CD8-positive, alpha-beta memory T cell (primary cell): ENCODE data around the gene UPK2. TPM values are rescaled to one million over a fixed set of nuclear protein-coding genes. Genes with fewer than 3 reads are reported as not detected.

Source experiments
- CTCF ChIA-PET: fragments of 350-600 bp; sonication (Branson Sonifier 250); formaldehyde crosslinking; loops from one replicate; lab custom pipeline; 2021; ENCODE audit warnings: antibody characterized with exemption; lab: Charles Lee
- POLR2A ChIA-PET: fragments of 350-600 bp; sonication (Branson Sonifier 250); formaldehyde crosslinking; loops from one replicate; lab custom pipeline; 2021; ENCODE audit warnings: antibody characterized with exemption; lab: Charles Lee
- DNase-seq, 5 donors: peaks; one replicate each; pipeline versions ENCODE4 v3.0.0 to v3.0.0-alpha.2; 2020 to 2022; ENCODE audit warnings: mixed read lengths in 1 of 5
- H3K27ac ChIP-seq: one replicate; pipeline ENCODE4 v1.7.0; 2013; ENCODE audit warnings: low read depth, mild to moderate bottlenecking, low read length, moderate library complexity
- H3K27me3 ChIP-seq: 2 replicates; pipeline ENCODE4 v1.7.0; 2013; ENCODE audit warnings: low read length, mild to moderate bottlenecking; ENCODE audit not compliant: insufficient read depth, poor library complexity, severe bottlenecking
- H3K36me3 ChIP-seq: 2 replicates; pipeline ENCODE4 v1.7.0; 2013; ENCODE audit warnings: mild to moderate bottlenecking, low read length, moderate library complexity; ENCODE audit not compliant: insufficient read depth
- H3K4me1 ChIP-seq: 2 replicates; pipeline ENCODE4 v1.7.0; 2013; ENCODE audit warnings: mild to moderate bottlenecking, low read length, moderate library complexity; ENCODE audit not compliant: insufficient read depth
- H3K4me3 ChIP-seq: 2 replicates; pipeline ENCODE4 v1.7.0; 2013; ENCODE audit warnings: mild to moderate bottlenecking, low read length
- H3K9me3 ChIP-seq: 2 replicates; pipeline ENCODE4 v1.7.0; 2013; ENCODE audit warnings: mild to moderate bottlenecking, low read length
- H3K27ac Mint-ChIP-seq, 8 donors: one replicate each; pipeline ENCODE4 v1.8.0; 2020 to 2021; ENCODE audit warnings: mixed read lengths in 8 of 8, mild to moderate bottlenecking in 6 of 8, inconsistent platforms in 3 of 8, moderate library complexity in 3 of 8
- H3K27me3 Mint-ChIP-seq, 2 donors: one replicate each; pipeline ENCODE4 v1.8.0; 2020 to 2021; ENCODE audit warnings: mixed read lengths in 2 of 2, mild to moderate bottlenecking in 1 of 2, moderate library complexity in 1 of 2
- H3K36me3 Mint-ChIP-seq, 3 donors: one replicate each; pipeline ENCODE4 v1.8.0; 2020 to 2021; ENCODE audit warnings: mixed read lengths in 3 of 3, inconsistent platforms in 1 of 3, mild to moderate bottlenecking in 1 of 3
- H3K4me1 Mint-ChIP-seq, 3 donors: one replicate each; pipeline ENCODE4 v1.8.0; 2020 to 2021; ENCODE audit warnings: mixed read lengths in 3 of 3, inconsistent platforms in 1 of 3, mild to moderate bottlenecking in 1 of 3
- H3K4me3 Mint-ChIP-seq, 7 donors: one replicate each; pipeline ENCODE4 v1.8.0; 2020 to 2021; ENCODE audit warnings: mixed read lengths in 7 of 7, mild to moderate bottlenecking in 6 of 7, moderate library complexity in 4 of 7, inconsistent platforms in 2 of 7
- H3K9me3 Mint-ChIP-seq, 5 donors: one replicate each; pipeline ENCODE4 v1.8.0; 2020 to 2022; ENCODE audit warnings: mixed read lengths in 5 of 5, mild to moderate bottlenecking in 3 of 5, moderate library complexity in 2 of 5, inconsistent platforms in 1 of 5
- polyA plus RNA-seq: library from polyadenylated mRNA; unstranded; fragments of 300-500 nt; fragmentation: Illumina TruSeq; gene quantifications from one replicate; pipeline ENCODE4 v1.2.3, GENCODE V29; 2021
- total RNA-seq, 2 experiments: library from RNA; stranded (reverse); gene quantifications; one replicate each; pipeline ENCODE4 v1.2.3, GENCODE V29; 2021

The UPK2 gene
- total and polyA plus RNA-seq, 3 experiments from 2014 or later: 0.22 TPM; not detected in 2

DNA sequence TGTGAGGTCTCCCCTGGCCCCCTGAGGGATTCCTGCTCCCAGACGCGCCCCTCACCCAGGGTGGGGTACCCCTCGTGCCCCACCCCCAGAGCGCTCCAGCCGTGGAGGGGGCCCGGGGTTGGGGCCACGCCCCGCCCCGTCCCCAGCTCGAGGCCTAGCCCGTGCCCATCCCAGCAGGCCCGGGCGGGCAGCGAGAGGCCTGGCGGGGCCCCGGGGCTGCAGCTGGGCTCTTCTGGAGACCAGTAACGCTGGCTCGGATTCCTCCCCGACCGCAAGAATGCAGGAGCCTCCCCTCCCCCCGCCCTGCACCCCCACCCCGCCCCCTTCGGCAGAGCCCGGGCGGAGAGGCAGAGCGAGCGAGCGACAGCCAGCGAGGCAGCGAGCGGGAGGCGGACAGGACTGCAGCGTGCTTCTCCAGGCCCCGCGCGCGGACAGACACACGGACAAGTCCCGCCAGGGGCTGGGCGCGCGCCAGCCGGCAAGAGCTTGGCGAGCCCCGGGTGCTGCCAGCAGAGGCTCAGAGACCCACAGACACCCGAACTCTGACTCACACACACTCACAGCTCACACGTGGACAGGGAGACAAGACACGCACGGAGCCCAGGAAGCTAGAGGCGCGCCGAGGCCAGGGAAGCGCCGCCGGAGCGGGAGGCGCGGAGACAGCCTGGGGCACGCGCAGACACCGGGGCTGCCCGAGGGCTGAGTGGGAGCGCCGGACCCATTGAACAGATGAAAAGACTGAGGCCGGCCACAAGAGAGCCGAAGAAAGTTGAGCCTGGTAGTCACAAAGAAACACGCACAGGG lies 45.6 kb upstream of the UPK2 start:
- H3K4me1 ChIP-seq: peaks cover 86% of the 10 kb centered on the region
- peak; percentile 53 to 83 (median 60) for DNase-seq
- peak overlapping the region; percentile 86 for H3K27ac ChIP-seq
- CTCF ChIA-PET: interaction anchor here (0.7 to 6.5 kb wide), 6 partner anchors 46 to 422 kb away, joined by 3 to 40 read pairs (median 6); partner anchors contain the start of genes DDX6 and UPK2
- no peaks in the 10 kb centered on the region for H3K9me3 ChIP-seq
- peaks cover 0 to 46% (median 13%) of the 10 kb centered on the region in 3 donors for H3K36me3 Mint-ChIP-seq
- peak overlapping the region; percentile 74 for H3K4me3 ChIP-seq
- H3K4me3 Mint-ChIP-seq: peak overlapping the region; percentile 80 to 99 (median 86)
- POLR2A ChIA-PET: interaction anchor here (0.6 to 10.7 kb wide), 5 partner anchors 15 to 121 kb away, joined by 3 to 203 read pairs (median 5); partner anchors contain the start of genes BCL9L and DDX6
- H3K27me3 Mint-ChIP-seq: no peaks in the 10 kb centered on the region
- H3K36me3 ChIP-seq: peaks cover 16% of the 10 kb centered on the region
- H3K4me1 Mint-ChIP-seq: peaks cover 71 to 87% (median 77%) of the 10 kb centered on the region in 3 donors
- peak overlapping the region; percentile 91 to 100 (median 98) for H3K27ac Mint-ChIP-seq
- H3K27me3 ChIP-seq: no peaks in the 10 kb centered on the region
- H3K9me3 Mint-ChIP-seq: peaks cover 0 to 2% (median 0%) of the 10 kb centered on the region in 5 donors

DNA sequence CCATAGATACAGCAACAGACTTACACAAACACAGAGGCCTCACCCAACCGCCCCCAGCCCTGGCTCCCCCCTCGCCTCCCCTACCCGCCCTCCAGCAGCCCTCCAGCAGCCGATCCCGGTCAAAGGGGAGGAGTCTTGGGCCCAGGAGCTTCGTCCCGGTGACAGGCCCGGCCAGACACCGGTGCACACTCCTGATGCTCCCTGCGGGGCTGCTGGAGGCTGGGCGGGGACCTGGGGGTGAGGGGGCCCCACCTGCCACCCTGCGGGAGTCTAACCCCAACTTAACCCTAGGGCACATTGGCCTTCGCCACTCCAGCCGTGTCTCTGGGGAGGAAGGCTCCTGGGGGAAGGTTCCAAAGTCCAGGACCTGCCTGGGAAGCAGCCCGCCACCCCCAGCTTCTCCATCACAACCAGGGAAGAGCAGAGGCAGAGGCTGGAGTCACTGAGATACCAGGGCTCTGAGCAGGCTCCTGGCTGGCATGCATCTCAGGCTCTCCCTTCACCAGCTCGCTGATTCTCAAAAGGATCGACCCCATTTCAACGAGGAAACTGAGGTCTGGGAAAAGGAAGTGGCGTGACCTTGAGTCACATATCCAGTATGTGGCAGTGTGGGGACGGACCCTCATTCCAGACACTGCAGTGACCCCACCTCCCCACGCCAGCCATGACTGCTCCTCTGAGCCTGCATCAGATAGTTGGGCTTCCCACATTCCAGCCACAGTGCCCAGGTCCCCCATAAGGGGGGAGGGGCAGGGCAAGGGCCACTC lies 44.8 kb upstream of the UPK2 start:
- Mint-ChIP-seq H3K27ac (peak overlapping the region; percentile 91 to 100 (median 100)), H3K4me3 (peak overlapping the region; percentile 80 to 99 (median 86)), H3K27me3 (no peaks in the 10 kb centered on the region), H3K4me1 (peaks cover 76 to 93% (median 80%) of the 10 kb centered on the region in 3 donors), H3K9me3 (peaks cover 0 to 2% (median 0%) of the 10 kb centered on the region in 5 donors), H3K36me3 (peaks cover 0 to 46% (median 13%) of the 10 kb centered on the region in 3 donors)
- H3K4me3 ChIP-seq: peak overlapping the region; percentile 74
- DNase-seq: peak in 1 of 5 donors; percentile 48
- no peaks in the 10 kb centered on the region for H3K27me3 ChIP-seq
- H3K36me3 ChIP-seq: peaks cover 11% of the 10 kb centered on the region
- CTCF ChIA-PET: interaction anchor here (0.7 to 6.5 kb wide), 8 partner anchors 35 to 423 kb away, joined by 3 to 40 read pairs (median 6); partner anchors contain the start of genes DDX6 and UPK2
- H3K27ac ChIP-seq: peak overlapping the region; percentile 86
- H3K9me3 ChIP-seq: no peaks in the 10 kb centered on the region
- POLR2A ChIA-PET: interaction anchor here (0.6 to 10.7 kb wide), 5 partner anchors 16 to 121 kb away, joined by 3 to 203 read pairs (median 5); partner anchors contain the start of genes BCL9L and DDX6
- peaks cover 94% of the 10 kb centered on the region for H3K4me1 ChIP-seq

DNA sequence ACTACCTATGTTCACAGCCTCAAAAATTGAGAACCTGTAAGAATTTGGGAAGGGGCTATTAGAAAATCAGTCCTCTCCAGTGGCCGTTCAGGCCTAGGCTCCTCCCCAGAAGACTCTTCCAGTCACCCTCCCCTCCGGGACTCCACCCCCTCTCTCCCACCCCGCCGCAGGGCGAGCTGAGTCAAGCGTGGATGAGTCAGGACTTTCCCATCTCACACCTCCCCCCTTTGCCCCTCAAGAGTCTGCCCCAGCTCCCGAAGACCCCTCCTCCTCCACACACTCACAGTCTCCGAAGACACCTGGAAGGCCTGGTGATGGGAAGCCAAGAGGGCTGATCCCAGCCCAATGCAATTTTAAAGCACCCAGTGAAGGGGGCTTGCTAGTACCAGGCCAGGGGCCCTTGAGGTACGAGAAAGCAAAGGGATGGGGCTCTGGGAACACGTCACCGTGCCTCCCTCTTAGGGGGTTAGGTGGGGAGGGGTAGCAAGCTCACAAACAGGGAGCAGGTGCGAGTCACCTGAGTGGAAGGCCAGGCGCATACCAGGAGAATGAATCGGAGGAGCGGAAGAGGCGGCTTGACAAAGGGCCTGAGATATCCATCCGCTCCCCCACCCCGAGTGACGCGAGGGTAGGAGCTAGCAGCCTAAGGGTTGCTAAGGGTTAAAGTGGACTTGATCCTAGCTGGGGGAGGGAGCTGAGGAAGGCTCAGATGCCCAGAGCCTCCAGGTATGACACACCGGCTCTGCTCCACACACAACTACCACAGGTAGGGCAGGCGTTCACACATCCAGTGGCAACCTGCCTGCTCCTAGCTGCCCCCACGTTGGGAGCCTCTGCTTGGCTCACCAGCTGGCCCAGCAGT lies 44.0 kb upstream of the UPK2 start:
- peaks cover 76 to 93% (median 80%) of the 10 kb centered on the region in 3 donors for H3K4me1 Mint-ChIP-seq
- ChIA-PET POLR2A (interaction anchor here (0.6 to 10.7 kb wide), 4 partner anchors 15 to 122 kb away, joined by 3 to 203 read pairs (median 34); partner anchors contain the start of genes BCL9L and DDX6), CTCF (interaction anchor here (1.0 to 6.5 kb wide), 9 partner anchors 17 to 223 kb away, joined by 3 to 40 read pairs (median 4); partner anchors contain the start of genes DDX6 and UPK2)
- H3K9me3 Mint-ChIP-seq: peaks cover 0 to 2% (median 0%) of the 10 kb centered on the region in 5 donors
- Histone ChIP-seq H3K27me3 (no peaks in the 10 kb centered on the region), H3K4me3 (peak overlapping the region; percentile 74), H3K9me3 (no peaks in the 10 kb centered on the region), H3K4me1 (peaks cover 94% of the 10 kb centered on the region), H3K27ac (peak overlapping the region; percentile 86), H3K36me3 (peaks cover 10% of the 10 kb centered on the region)
- H3K27ac Mint-ChIP-seq: peak overlapping the region; percentile 91 to 100 (median 100)
- peaks cover under 1 to 46% (median 10%) of the 10 kb centered on the region in 3 donors for H3K36me3 Mint-ChIP-seq
- peak overlapping the region; percentile 80 to 99 (median 86) for H3K4me3 Mint-ChIP-seq
- no peaks in the 10 kb centered on the region for H3K27me3 Mint-ChIP-seq
- peak; percentile 49 to 83 (median 65) for DNase-seq

DNA sequence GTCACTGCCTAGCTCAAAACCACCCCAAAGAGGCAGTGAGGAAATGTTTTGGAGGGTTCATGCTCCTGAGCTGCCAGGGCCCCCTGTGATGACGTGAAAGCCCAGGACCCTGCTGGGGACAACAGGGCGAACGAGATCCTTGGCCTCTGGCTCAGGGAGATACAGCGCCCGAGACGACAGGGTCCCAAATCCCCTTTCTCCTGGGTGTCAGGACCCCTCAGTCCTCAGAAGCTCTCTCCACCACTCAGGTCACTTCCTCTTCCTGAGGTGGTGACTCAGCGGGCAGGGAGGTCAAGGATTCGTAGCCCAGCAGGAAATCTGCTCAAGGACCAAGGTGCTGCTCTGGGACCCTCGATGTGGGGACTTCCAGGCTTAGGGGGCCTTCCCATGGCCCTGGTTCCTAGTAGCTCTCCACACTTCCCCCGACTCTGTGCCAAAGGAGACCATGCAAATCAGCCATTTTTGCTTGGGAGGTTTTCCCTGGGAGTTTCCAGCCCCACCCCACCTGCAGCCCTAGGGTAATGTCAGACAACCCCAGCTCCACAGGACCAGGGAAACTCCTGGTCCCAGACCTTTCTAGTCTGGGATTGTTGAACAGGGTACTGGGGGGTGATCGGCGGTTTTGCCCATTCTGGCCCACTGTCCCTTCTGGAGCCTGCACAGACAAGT lies 43.2 kb upstream of the UPK2 start:
- peaks cover 6 to 45% (median 13%) of the 10 kb centered on the region in 3 donors for H3K36me3 Mint-ChIP-seq
- DNase-seq: peak in 2 of 5 donors; percentile 44 to 72
- H3K4me3 ChIP-seq: peak overlapping the region; percentile 74
- no peaks in the 10 kb centered on the region for H3K9me3 ChIP-seq
- H3K4me1 Mint-ChIP-seq: peaks cover 79 to 93% (median 80%) of the 10 kb centered on the region in 3 donors
- H3K4me1 ChIP-seq: peaks cover 94% of the 10 kb centered on the region
- peak overlapping the region; percentile 86 for H3K27ac ChIP-seq
- H3K36me3 ChIP-seq: peaks cover 7% of the 10 kb centered on the region
- peak overlapping the region; percentile 91 to 100 (median 100) for H3K27ac Mint-ChIP-seq
- peaks cover 0 to 3% of the 10 kb centered on the region in 2 donors for H3K27me3 Mint-ChIP-seq
- no peaks in the 10 kb centered on the region for H3K9me3 Mint-ChIP-seq
- CTCF ChIA-PET: interaction anchor here (0.8 to 6.5 kb wide), 12 partner anchors 17 to 224 kb away, joined by 3 to 40 read pairs (median 4); partner anchors contain the start of genes DDX6 and UPK2
- peak overlapping the region; percentile 80 to 99 (median 86) for H3K4me3 Mint-ChIP-seq
- POLR2A ChIA-PET: interaction anchor here (0.5 to 10.7 kb wide), 7 partner anchors 14 to 123 kb away, joined by 3 to 203 read pairs (median 4); partner anchors contain the start of genes BCL9L and DDX6
- H3K27me3 ChIP-seq: no peaks in the 10 kb centered on the region

DNA sequence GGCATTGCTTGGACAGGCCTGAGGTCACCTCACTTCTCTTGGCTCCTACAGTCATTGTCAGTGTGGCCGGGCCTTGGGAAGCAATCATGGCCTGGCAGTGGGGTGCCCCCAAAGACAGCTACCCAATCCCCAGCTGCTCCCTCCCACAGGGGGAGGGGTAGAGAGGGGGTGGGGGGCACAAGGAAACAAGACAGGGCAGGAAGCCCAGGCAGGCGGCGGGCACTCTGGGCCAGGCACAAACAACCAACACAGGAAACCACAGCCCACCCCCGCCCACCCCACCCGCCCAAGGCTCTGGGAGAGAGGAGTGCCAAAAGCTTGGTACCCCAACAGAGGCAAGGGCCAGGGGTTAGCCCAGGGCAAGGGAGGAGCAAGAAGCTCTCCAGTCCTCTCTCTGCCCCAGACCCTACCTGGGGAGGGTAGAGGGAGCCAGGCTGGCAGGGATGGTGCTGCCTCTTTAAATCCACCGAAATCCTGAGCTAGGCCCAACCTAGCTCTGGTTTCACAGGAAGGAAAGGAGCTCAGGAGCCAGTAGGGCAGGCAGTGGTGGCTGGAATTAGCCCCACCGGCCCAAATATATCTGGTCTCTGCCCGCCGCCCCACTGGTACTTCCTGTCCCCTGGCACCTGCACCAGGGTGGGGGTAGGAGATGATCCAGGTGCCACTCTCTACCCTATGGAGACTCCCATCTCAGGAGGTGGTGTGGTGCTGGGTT lies 42.5 kb upstream of the UPK2 start:
- no peaks in the 10 kb centered on the region for H3K27me3 ChIP-seq
- peak; percentile 46 to 80 (median 71) for DNase-seq
- H3K36me3 ChIP-seq: peaks cover 7% of the 10 kb centered on the region
- H3K4me1 ChIP-seq: peaks cover 93% of the 10 kb centered on the region
- ChIA-PET POLR2A (interaction anchor here (0.5 to 10.7 kb wide), 8 partner anchors 14 to 124 kb away, joined by 3 to 203 read pairs (median 5); partner anchors contain the start of genes BCL9L and DDX6), CTCF (interaction anchor here (0.7 to 6.5 kb wide), 8 partner anchors 14 to 225 kb away, joined by 3 to 40 read pairs (median 3); partner anchors contain the start of gene DDX6)
- H3K27ac ChIP-seq: peak overlapping the region; percentile 86
- Mint-ChIP-seq H3K27ac (peak overlapping the region; percentile 98 to 100 (median 100)), H3K36me3 (peaks cover 6 to 42% (median 15%) of the 10 kb centered on the region in 3 donors), H3K27me3 (peaks cover 0 to 3% of the 10 kb centered on the region in 2 donors), H3K9me3 (no peaks in the 10 kb centered on the region), H3K4me3 (peak overlapping the region; percentile 80 to 100 (median 92)), H3K4me1 (peaks cover 80 to 93% (median 80%) of the 10 kb centered on the region in 3 donors)
- H3K4me3 ChIP-seq: peak overlapping the region; percentile 78
- no peaks in the 10 kb centered on the region for H3K9me3 ChIP-seq
